ENCODE data around the gene CSRP2.

The CSRP2 gene

GRCh38 chr12:76874491-76875190 lies 4.2 kb downstream of the CSRP2 start:
- TF ChIP-seq CTCF (IDR thresholded peaks at IDR 0.05; ENCODE audit: borderline replicate concordance, control extremely low read depth, extremely low read depth, insufficient read depth, missing control alignments): no peak
- no peak for DNase-seq (ENCODE audit: low spot score)
- in situ Hi-C loops (cut with MboI; ENCODE audit: low sequenced_read_pairs, unreplicated experiment): no loop called here

DNA sequence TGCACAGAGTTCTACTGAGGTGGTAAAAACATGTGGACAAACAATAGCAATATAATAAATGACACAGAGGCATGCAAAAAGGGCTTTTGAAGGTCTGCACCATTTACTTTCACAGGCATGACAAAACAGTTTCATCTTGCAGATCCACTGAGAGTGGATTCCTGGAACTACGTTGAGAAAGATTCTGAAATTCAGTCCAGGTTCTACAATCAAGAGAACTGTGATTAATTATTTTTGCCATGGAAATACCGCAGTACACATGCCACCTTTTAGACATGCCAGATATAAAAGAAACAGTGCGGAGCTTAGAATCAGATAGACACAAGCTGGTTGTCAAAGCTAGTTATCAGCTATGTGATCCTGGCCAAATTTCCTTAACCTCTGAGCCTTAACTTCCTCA lies 4.8 kb downstream of the CSRP2 start:
- no peak for TF ChIP-seq CTCF (IDR thresholded peaks at IDR 0.05; ENCODE audit: borderline replicate concordance, control extremely low read depth, extremely low read depth, insufficient read depth, missing control alignments)
- in situ Hi-C loops (cut with MboI; ENCODE audit: low sequenced_read_pairs, unreplicated experiment): no loop called here
- no peak for DNase-seq (ENCODE audit: low spot score)

GRCh38 chr12:76872415-76872814 lies 6.4 kb downstream of the CSRP2 start:
- DNase-seq (ENCODE audit: low spot score): no peak
- TF ChIP-seq CTCF (IDR thresholded peaks at IDR 0.05; ENCODE audit: borderline replicate concordance, control extremely low read depth, extremely low read depth, insufficient read depth, missing control alignments): no peak
- in situ Hi-C loops (cut with MboI; ENCODE audit: low sequenced_read_pairs, unreplicated experiment): no loop called here

DNA sequence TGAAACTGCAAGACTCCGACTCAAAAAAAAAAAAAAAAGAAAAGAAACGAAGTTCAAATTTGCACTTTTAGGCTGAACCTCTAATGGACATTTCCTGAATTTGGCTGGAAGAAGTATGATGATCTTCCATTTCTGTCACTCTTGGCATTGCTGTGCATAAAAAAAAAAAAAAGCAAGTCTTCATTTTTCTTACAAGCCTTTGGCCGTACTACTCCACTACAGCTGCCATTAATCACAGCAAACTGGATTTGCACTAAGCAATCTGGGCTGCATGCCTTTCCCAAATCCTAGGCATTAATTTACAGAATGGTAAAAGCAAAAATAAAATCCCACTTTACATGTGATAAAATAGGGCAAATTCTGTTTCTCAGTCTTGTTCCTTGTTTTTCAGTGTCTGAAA lies 7.1 kb downstream of the CSRP2 start:
- in situ Hi-C loops (cut with MboI; ENCODE audit: low sequenced_read_pairs, unreplicated experiment): no loop called here
- no peak for DNase-seq (ENCODE audit: low spot score)

GRCh38 chr12:76871082-76871481 lies 7.7 kb downstream of the CSRP2 start:
- TF ChIP-seq CTCF (IDR thresholded peaks at IDR 0.05; ENCODE audit: borderline replicate concordance, control extremely low read depth, extremely low read depth, insufficient read depth, missing control alignments): no peak
- DNase-seq (ENCODE audit: low spot score): no peak
- in situ Hi-C loops (cut with MboI; ENCODE audit: low sequenced_read_pairs, unreplicated experiment): no loop called here

More for the DNA sequence above, 7.1 kb downstream of the CSRP2 start:
- TF ChIP-seq CTCF (IDR thresholded peaks at IDR 0.05; ENCODE audit: borderline replicate concordance, control extremely low read depth, extremely low read depth, insufficient read depth, missing control alignments): no peak

- TF ChIP-seq CTCF (IDR thresholded peaks at IDR 0.05; ENCODE audit: borderline replicate concordance, control extremely low read depth, extremely low read depth, insufficient read depth, missing control alignments): no peak
- in situ Hi-C loops (cut with MboI; ENCODE audit: low sequenced_read_pairs, unreplicated experiment): no loop called here
- DNase-seq (ENCODE audit: low spot score): no peak
Observed at GRCh38 chr12:76866726-76867125, 12.1 kb downstream of the CSRP2 start.

Measured in GM13976 (cell line).